Neural cell (in vitro differentiated cells): ENCODE measurements around the gene TMEM252.

Source experiments
- RAD21 ChIP-seq: fragments of 450-650 bp; conservative IDR thresholded peaks from 2 replicates; pipeline ENCODE4 v1.6.1; 2014; ENCODE audit warnings: antibody characterized with exemption, mild to moderate bottlenecking, moderate library complexity
- TF ChIP-seq, protein P1 (sequence below): fragments of 450-650 bp; IDR thresholded peaks from 2 replicates; pipeline ENCODE4 v1.5.1; 2014; ENCODE audit warnings: antibody characterized with exemption, mild to moderate bottlenecking, moderate library complexity; ENCODE audit not compliant: poor library complexity, severe bottlenecking

DNA sequence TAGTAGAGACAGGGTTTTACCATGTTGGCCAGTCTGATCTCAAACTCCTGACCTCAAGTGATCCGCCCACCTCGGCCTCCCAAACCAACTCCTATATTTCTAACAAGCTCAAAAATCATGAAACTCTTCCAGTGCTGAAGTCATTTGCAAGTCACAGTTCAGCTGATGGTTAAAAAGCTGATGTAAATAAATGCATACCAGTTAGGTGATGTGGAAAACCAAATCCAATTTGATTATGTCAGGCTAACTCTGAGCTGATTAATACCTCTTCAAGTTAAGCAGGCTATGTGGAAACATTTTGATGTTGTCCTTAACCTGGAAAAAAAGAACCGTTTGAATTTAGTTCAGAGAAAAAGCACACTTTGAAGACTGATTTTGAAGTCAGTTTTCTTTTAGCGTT is 51.0 kb downstream of the TMEM252 start:
- TF ChIP-seq, protein P1, sequence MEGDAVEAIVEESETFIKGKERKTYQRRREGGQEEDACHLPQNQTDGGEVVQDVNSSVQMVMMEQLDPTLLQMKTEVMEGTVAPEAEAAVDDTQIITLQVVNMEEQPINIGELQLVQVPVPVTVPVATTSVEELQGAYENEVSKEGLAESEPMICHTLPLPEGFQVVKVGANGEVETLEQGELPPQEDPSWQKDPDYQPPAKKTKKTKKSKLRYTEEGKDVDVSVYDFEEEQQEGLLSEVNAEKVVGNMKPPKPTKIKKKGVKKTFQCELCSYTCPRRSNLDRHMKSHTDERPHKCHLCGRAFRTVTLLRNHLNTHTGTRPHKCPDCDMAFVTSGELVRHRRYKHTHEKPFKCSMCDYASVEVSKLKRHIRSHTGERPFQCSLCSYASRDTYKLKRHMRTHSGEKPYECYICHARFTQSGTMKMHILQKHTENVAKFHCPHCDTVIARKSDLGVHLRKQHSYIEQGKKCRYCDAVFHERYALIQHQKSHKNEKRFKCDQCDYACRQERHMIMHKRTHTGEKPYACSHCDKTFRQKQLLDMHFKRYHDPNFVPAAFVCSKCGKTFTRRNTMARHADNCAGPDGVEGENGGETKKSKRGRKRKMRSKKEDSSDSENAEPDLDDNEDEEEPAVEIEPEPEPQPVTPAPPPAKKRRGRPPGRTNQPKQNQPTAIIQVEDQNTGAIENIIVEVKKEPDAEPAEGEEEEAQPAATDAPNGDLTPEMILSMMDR: no peak
- TF ChIP-seq RAD21: no peak
